ENCODE results near the gene TMEM38A.
"Not testable (repeated sequence)": the region's sequence is repeated elsewhere in the genome, so short reads cannot be mapped to it uniquely, and the experiment has no call there.

The TMEM38A gene

DNA sequence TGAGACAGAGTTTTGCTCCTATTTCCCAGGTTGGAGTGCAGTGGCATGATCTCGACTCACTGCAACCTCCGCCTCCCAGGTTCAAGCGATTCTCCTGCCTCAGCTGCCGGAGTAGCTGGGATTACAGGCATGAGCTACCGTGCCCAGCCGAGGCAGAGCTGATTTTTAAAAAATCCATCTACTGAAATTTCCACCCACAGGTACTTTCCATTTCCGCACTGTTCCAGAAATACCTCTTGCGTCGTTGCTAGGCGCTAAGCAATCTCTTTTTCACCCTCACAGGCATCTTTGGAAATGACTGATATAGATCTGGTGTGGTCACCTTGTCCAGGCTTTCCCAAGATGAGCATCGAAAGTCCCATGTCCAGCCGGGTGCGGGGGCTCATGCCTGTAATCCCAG, 9.4 kb downstream of the TMEM38A start:
- POLR2A ChIA-PET: interaction anchor here (0.7 kb wide), 1 partner anchor 1132 kb away, joined by 4 read pairs; no protein-coding TSS in a partner anchor

DNA sequence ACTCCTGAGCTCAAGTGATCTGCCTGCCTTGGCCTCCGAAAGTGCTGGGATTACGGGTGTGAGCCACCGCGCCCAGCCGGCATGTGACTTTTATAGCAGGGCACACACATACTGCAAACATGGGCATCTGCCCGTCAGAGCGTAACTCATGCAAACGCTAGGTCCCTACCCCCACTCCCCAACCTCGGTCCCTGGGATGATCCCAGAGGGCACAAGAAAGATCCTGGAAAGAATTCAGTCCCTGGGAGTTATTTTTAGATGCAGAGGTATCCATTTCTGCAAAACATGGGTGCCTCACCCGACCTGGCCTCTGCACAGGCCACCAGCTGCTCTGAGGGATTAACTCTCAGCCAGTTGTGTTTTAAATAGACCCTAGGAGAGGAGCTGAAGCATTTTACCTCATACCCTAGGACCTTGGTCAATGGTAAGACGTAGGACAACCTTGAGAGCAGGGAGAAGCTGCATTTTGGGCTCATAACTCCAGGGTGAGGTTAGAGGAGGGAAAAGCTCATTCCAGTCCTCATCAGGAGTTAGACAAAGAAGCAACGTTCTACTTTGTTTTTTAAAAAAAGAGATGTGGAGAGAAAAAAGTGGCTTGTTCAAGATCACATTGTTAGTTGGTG, 10.8 kb downstream of the TMEM38A start:
- WGBS (ENCODE audit: insufficient coverage): 94% methylated on average over 7 of the region's 12 CpGs

More for the DNA sequence above, 9.4 kb downstream of the TMEM38A start:
- Histone ChIP-seq H3K27me3 (replicated peaks in 2 of 5; ENCODE audit: control insufficient read depth in 4 of 5, insufficient read depth in 5 of 5, low read length in 4 of 5) (no peaks in the 10 kb centered on the region), H3K36me3 (ENCODE audit: control insufficient read depth in 4 of 4, insufficient read depth in 4 of 4, low read length in 3 of 4) (no peaks in the 10 kb centered on the region), H3K27ac (ENCODE audit: insufficient read depth in 1 of 2, low read depth in 1 of 2, low read length in 2 of 2, poor library complexity in 1 of 2, severe bottlenecking in 2 of 2) (no peak overlapping the region), H3K4me3 (ENCODE audit: control insufficient read depth in 1 of 7, extremely low read depth in 1 of 7, insufficient read depth in 4 of 7, low read depth in 2 of 7, low read length in 6 of 7) (no peak overlapping the region), H3K9me3 (ENCODE audit: control extremely low read depth in 1 of 5, control insufficient read depth in 4 of 5, insufficient read depth in 2 of 5, low read depth in 1 of 5, low read length in 4 of 5) (no peaks in the 10 kb centered on the region), H3K4me1 (ENCODE audit: control extremely low read depth in 1 of 4, control insufficient read depth in 4 of 4, insufficient read depth in 4 of 4, low read length in 3 of 4) (no peaks in the 10 kb centered on the region)
- CTCF ChIA-PET: interaction anchor here (1.1 kb wide), 1 partner anchor 230 kb away, joined by 3 read pairs; no protein-coding TSS in a partner anchor
- 95% methylated on average over 10 of the region's 13 CpGs for WGBS (ENCODE audit: insufficient coverage)
- no peak for DNase-seq

DNA sequence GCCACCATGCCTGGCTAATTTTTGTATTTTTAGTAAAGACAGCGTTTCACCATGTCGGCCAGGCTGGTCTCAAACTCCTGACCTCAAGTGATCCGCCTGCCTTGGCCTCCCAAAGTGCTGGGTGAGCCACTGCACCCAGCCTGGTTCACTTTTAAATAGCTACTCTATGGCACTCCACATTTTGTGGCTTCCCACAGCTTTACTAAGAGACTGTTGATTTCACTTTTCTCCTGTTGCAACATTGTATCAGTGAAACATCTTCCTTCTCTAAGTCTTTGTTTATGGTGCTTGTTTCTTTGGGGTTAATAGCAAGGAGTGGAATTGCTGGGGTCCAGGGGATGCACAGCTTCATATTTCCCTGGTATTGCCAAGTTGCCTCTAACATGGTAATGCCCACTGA, 12.3 kb downstream of the TMEM38A start:
- DNase-seq: no peak
- Histone ChIP-seq H3K4me1 (ENCODE audit: control extremely low read depth in 1 of 4, control insufficient read depth in 4 of 4, insufficient read depth in 4 of 4, low read length in 3 of 4) (no peaks in the 10 kb centered on the region), H3K27me3 (replicated peaks in 2 of 5; ENCODE audit: control insufficient read depth in 4 of 5, insufficient read depth in 5 of 5, low read length in 4 of 5) (no peaks in the 10 kb centered on the region), H3K36me3 (ENCODE audit: control insufficient read depth in 4 of 4, insufficient read depth in 4 of 4, low read length in 3 of 4) (no peaks in the 10 kb centered on the region), H3K9me3 (ENCODE audit: control extremely low read depth in 1 of 5, control insufficient read depth in 4 of 5, insufficient read depth in 2 of 5, low read depth in 1 of 5, low read length in 4 of 5) (no peaks in the 10 kb centered on the region), H3K27ac (ENCODE audit: insufficient read depth in 1 of 2, low read depth in 1 of 2, low read length in 2 of 2, poor library complexity in 1 of 2, severe bottlenecking in 2 of 2) (no peak overlapping the region), H3K4me3 (ENCODE audit: control insufficient read depth in 1 of 7, extremely low read depth in 1 of 7, insufficient read depth in 4 of 7, low read depth in 2 of 7, low read length in 6 of 7) (no peak overlapping the region)
- POLR2A ChIA-PET: no interaction called here
- 96% methylated on average over 3 of the region's 3 CpGs for WGBS (ENCODE audit: insufficient coverage)
- CTCF ChIA-PET: interaction anchor here (0.6 to 1.3 kb wide), 3 partner anchors 11 to 245 kb away, joined by 3 to 5 read pairs (median 3); no protein-coding TSS in a partner anchor

More for the DNA sequence above, 10.8 kb downstream of the TMEM38A start:
- Histone ChIP-seq H3K9me3 (ENCODE audit: control extremely low read depth in 1 of 5, control insufficient read depth in 4 of 5, insufficient read depth in 2 of 5, low read depth in 1 of 5, low read length in 4 of 5) (no peaks in the 10 kb centered on the region), H3K36me3 (ENCODE audit: control insufficient read depth in 4 of 4, insufficient read depth in 4 of 4, low read length in 3 of 4) (no peaks in the 10 kb centered on the region), H3K27me3 (replicated peaks in 2 of 5; ENCODE audit: control insufficient read depth in 4 of 5, insufficient read depth in 5 of 5, low read length in 4 of 5) (no peaks in the 10 kb centered on the region), H3K4me3 (ENCODE audit: control insufficient read depth in 1 of 7, extremely low read depth in 1 of 7, insufficient read depth in 4 of 7, low read depth in 2 of 7, low read length in 6 of 7) (no peak overlapping the region), H3K4me1 (ENCODE audit: control extremely low read depth in 1 of 4, control insufficient read depth in 4 of 4, insufficient read depth in 4 of 4, low read length in 3 of 4) (no peaks in the 10 kb centered on the region), H3K27ac (ENCODE audit: insufficient read depth in 1 of 2, low read depth in 1 of 2, low read length in 2 of 2, poor library complexity in 1 of 2, severe bottlenecking in 2 of 2) (no peak overlapping the region)
- CTCF ChIA-PET: interaction anchor here (1.3 kb wide), 1 partner anchor 12 kb away, joined by 5 read pairs; no protein-coding TSS in a partner anchor
- no peak for DNase-seq
- POLR2A ChIA-PET: no interaction called here

GRCh38 chr19:16673839-16674238, 12.9 kb downstream of the TMEM38A start:
- CTCF ChIA-PET: interaction anchor here (0.6 kb wide), 2 partner anchors 344 to 370 kb away, joined by 3 to 4 read pairs; no protein-coding TSS in a partner anchor
- H3K27me3 ChIP-seq (replicated peaks in 2 of 5; ENCODE audit: control insufficient read depth in 4 of 5, insufficient read depth in 5 of 5, low read length in 4 of 5); POLR2A ChIA-PET; H3K36me3 ChIP-seq (ENCODE audit: control insufficient read depth in 4 of 4, insufficient read depth in 4 of 4, low read length in 3 of 4); H3K4me1 ChIP-seq (ENCODE audit: control extremely low read depth in 1 of 4, control insufficient read depth in 4 of 4, insufficient read depth in 4 of 4, low read length in 3 of 4); H3K9me3 ChIP-seq (ENCODE audit: control extremely low read depth in 1 of 5, control insufficient read depth in 4 of 5, insufficient read depth in 2 of 5, low read depth in 1 of 5, low read length in 4 of 5); H3K4me3 ChIP-seq (ENCODE audit: control insufficient read depth in 1 of 7, extremely low read depth in 1 of 7, insufficient read depth in 4 of 7, low read depth in 2 of 7, low read length in 6 of 7); DNase-seq; H3K27ac ChIP-seq (ENCODE audit: insufficient read depth in 1 of 2, low read depth in 1 of 2, low read length in 2 of 2, poor library complexity in 1 of 2, severe bottlenecking in 2 of 2): not testable (repeated sequence)
- WGBS (ENCODE audit: insufficient coverage): 96% methylated on average over 3 of the region's 4 CpGs

DNA sequence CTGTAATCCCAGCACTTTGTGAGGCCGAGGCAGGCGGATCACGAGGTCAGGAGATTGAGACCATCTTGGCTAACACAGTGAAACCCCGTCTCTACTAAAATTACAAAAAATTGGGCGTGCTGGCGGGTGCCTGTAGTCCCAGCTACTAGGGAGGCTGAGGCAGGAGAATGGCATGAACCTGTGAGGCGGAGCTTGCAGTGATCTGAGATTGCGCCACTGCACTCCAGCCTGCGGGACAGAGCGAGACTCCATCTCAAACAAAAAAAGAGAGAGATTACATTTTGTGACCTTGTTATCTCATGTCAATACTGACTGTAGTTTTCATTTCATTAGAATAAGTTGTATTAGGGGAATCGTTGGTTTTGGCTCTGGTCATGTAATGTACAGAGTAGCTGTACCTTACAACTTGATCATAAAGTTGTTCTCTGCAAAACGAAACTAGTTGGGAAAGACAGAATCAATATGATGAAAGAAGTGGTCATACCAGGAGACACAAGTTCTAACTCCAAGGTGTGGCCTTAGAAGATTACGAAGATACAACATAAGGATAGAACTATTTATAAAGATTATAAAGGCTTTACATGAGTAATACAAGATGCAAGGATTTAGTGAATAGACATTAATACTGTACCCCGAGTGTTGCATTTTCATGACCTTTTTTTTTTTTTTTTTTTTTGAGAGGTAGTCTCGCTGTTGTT, 15.3 kb downstream of the TMEM38A start:
- Histone ChIP-seq H3K27me3 (replicated peaks in 2 of 5; ENCODE audit: control insufficient read depth in 4 of 5, insufficient read depth in 5 of 5, low read length in 4 of 5) (no peaks in the 10 kb centered on the region), H3K4me3 (ENCODE audit: control insufficient read depth in 1 of 7, extremely low read depth in 1 of 7, insufficient read depth in 4 of 7, low read depth in 2 of 7, low read length in 6 of 7) (no peak overlapping the region), H3K4me1 (ENCODE audit: control extremely low read depth in 1 of 4, control insufficient read depth in 4 of 4, insufficient read depth in 4 of 4, low read length in 3 of 4) (no peaks in the 10 kb centered on the region), H3K36me3 (ENCODE audit: control insufficient read depth in 4 of 4, insufficient read depth in 4 of 4, low read length in 3 of 4) (peaks cover 0 to 8% (median 0%) of the 10 kb centered on the region in 4 experiments), H3K27ac (ENCODE audit: insufficient read depth in 1 of 2, low read depth in 1 of 2, low read length in 2 of 2, poor library complexity in 1 of 2, severe bottlenecking in 2 of 2) (no peak overlapping the region), H3K9me3 (ENCODE audit: control extremely low read depth in 1 of 5, control insufficient read depth in 4 of 5, insufficient read depth in 2 of 5, low read depth in 1 of 5, low read length in 4 of 5) (peaks cover 0 to 12% (median 8%) of the 10 kb centered on the region in 5 experiments)
- POLR2A ChIA-PET: no interaction called here
- no peak for DNase-seq
- CTCF ChIA-PET: interaction anchor here (0.6 kb wide), 1 partner anchor 729 kb away, joined by 3 read pairs; the partner anchor contains the start of gene BST2
- WGBS (ENCODE audit: insufficient coverage): 92% methylated on average over 10 of the region's 15 CpGs

GRCh38 chr19:16677055-16677454, 16.1 kb downstream of the TMEM38A start:
- Histone ChIP-seq H3K36me3 (ENCODE audit: control insufficient read depth in 4 of 4, insufficient read depth in 4 of 4, low read length in 3 of 4) (peaks cover 0 to 12% (median 0%) of the 10 kb centered on the region in 4 experiments), H3K4me1 (ENCODE audit: control extremely low read depth in 1 of 4, control insufficient read depth in 4 of 4, insufficient read depth in 4 of 4, low read length in 3 of 4) (no peaks in the 10 kb centered on the region), H3K9me3 (ENCODE audit: control extremely low read depth in 1 of 5, control insufficient read depth in 4 of 5, insufficient read depth in 2 of 5, low read depth in 1 of 5, low read length in 4 of 5) (peaks cover 0 to 17% (median 11%) of the 10 kb centered on the region in 5 experiments), H3K27me3 (replicated peaks in 2 of 5; ENCODE audit: control insufficient read depth in 4 of 5, insufficient read depth in 5 of 5, low read length in 4 of 5) (no peaks in the 10 kb centered on the region), H3K4me3 (ENCODE audit: control insufficient read depth in 1 of 7, extremely low read depth in 1 of 7, insufficient read depth in 4 of 7, low read depth in 2 of 7, low read length in 6 of 7) (no peak overlapping the region), H3K27ac (ENCODE audit: insufficient read depth in 1 of 2, low read depth in 1 of 2, low read length in 2 of 2, poor library complexity in 1 of 2, severe bottlenecking in 2 of 2) (no peak overlapping the region)
- POLR2A ChIA-PET: no interaction called here
- CTCF ChIA-PET: no interaction called here
- no peak for DNase-seq

DNA sequence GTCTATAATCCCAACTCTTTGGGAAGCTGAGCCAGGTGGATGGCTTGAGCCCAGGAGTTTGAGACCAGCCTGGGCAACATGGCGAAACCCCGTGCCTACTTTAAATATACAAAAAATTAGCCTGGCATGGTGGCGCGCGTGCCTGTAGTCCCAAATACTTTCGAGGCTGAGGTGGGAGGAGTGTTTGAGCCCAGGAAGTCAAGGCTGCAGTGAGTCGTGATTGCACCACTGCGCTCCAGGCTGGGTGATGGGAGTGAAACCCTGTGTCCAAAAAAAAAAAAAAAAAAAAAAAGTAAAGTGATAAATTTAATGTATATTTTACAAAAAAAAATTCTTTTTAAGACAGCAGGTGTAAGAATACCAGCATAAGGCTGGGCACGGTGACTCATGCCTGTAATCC, 17.6 kb downstream of the TMEM38A start:
- POLR2A ChIA-PET: no interaction called here
- WGBS (ENCODE audit: insufficient coverage): 91% methylated on average over 7 of the region's 9 CpGs
- no peak overlapping the region for H3K4me3 ChIP-seq (ENCODE audit: control insufficient read depth in 1 of 7, extremely low read depth in 1 of 7, insufficient read depth in 4 of 7, low read depth in 2 of 7, low read length in 6 of 7)

More for the DNA sequence above, 17.6 kb downstream of the TMEM38A start:
- DNase-seq: no peak
- Histone ChIP-seq H3K9me3 (ENCODE audit: control extremely low read depth in 1 of 5, control insufficient read depth in 4 of 5, insufficient read depth in 2 of 5, low read depth in 1 of 5, low read length in 4 of 5) (peaks cover 0 to 17% (median 11%) of the 10 kb centered on the region in 5 experiments), H3K27ac (ENCODE audit: insufficient read depth in 1 of 2, low read depth in 1 of 2, low read length in 2 of 2, poor library complexity in 1 of 2, severe bottlenecking in 2 of 2) (no peak overlapping the region), H3K36me3 (ENCODE audit: control insufficient read depth in 4 of 4, insufficient read depth in 4 of 4, low read length in 3 of 4) (peaks cover 0 to 12% (median 0%) of the 10 kb centered on the region in 4 experiments), H3K4me1 (ENCODE audit: control extremely low read depth in 1 of 4, control insufficient read depth in 4 of 4, insufficient read depth in 4 of 4, low read length in 3 of 4) (no peaks in the 10 kb centered on the region), H3K27me3 (replicated peaks in 2 of 5; ENCODE audit: control insufficient read depth in 4 of 5, insufficient read depth in 5 of 5, low read length in 4 of 5) (no peaks in the 10 kb centered on the region)
- CTCF ChIA-PET: interaction anchor here (0.7 kb wide), 1 partner anchor 51 kb away, joined by 3 read pairs; no protein-coding TSS in a partner anchor
